IMR-90 (cell line): ENCODE data around the gene TMEM131L. TPM values are rescaled to one million over a fixed set of nuclear protein-coding genes. Genes with fewer than 3 reads are reported as not detected.
A peak's percentile ranks its signal among the peaks of the same experiment; 100 is the strongest.

Source experiments
- ATAC-seq: fragments of 200-7000 bp; cut with Tn5 transposase; 2 replicates; pipeline ENCODE4 v1.9.1; 2020; ENCODE audit warnings: low read depth, mild to moderate bottlenecking, moderate library complexity
- BruUV-seq: library from RNA; stranded (reverse); fragments of 400-500 nt; replicated peaks from 2 replicates; lab custom pipeline; 2021; lab: Mats Ljungman, UMichigan
- CTCF ChIA-PET: fragments of 300-600 bp; formaldehyde crosslinking; extraction: SDS; loops from one replicate; lab custom pipeline; 2021; ENCODE audit warnings: antibody characterized with exemption; lab: Yijun Ruan, JAX
- POLR2A ChIA-PET: fragments of 300-600 bp; sonication (Branson Sonifier 250); formaldehyde crosslinking; loops from one replicate; lab custom pipeline; 2022; ENCODE audit warnings: antibody characterized with exemption; ENCODE audit not compliant: unreplicated experiment; lab: Charles Lee
- DNase-seq: peaks from one replicate; pipeline ENCODE4 v3.0.0; 2013
- H2AFZ ChIP-seq: replicated peaks from 2 replicates; pipeline ENCODE3; 2013; ENCODE audit warnings: low read length, mild to moderate bottlenecking; ENCODE audit not compliant: poor library complexity
- H2AK5ac ChIP-seq: 2 replicates; pipeline ENCODE4 v1.6.1; 2013; ENCODE audit warnings: low read depth, low read length, inconsistent platforms
- H2AK9ac ChIP-seq: replicated peaks from 2 replicates; pipeline ENCODE3; 2013; ENCODE audit warnings: mild to moderate bottlenecking, low read depth, low read length, moderate library complexity; ENCODE audit not compliant: poor library complexity
- H2BK120ac ChIP-seq: 2 replicates; pipeline ENCODE4 v1.6.1; 2013; ENCODE audit warnings: low read depth, low read length, inconsistent platforms
- H2BK15ac ChIP-seq: 3 replicates; pipeline ENCODE4 v1.6.1; 2013; ENCODE audit warnings: low read depth, low read length, inconsistent platforms
- H2BK20ac ChIP-seq: 2 replicates; pipeline ENCODE4 v1.6.1; 2013; ENCODE audit warnings: low read depth, mild to moderate bottlenecking, inconsistent platforms, low read length, moderate library complexity
- H2BK5ac ChIP-seq: 2 replicates; pipeline ENCODE4 v1.6.1; 2013; ENCODE audit warnings: mild to moderate bottlenecking, low read depth, low read length, inconsistent platforms; ENCODE audit not compliant: poor library complexity, severe bottlenecking
- H3K14ac ChIP-seq: replicated peaks from 2 replicates; pipeline ENCODE4 v1.6.1; 2013; ENCODE audit warnings: low read depth, low read length, inconsistent platforms
- H3K18ac ChIP-seq: 2 replicates; pipeline ENCODE4 v1.6.1; 2013; ENCODE audit warnings: low read depth, low read length, control low read depth
- H3K23ac ChIP-seq: 2 replicates; pipeline ENCODE4 v1.6.1; 2013; ENCODE audit warnings: low read depth, low read length, inconsistent platforms
- H3K27ac ChIP-seq: 2 replicates; pipeline ENCODE4 v1.5.1; 2013; ENCODE audit warnings: mild to moderate bottlenecking, control low read depth, low read length; ENCODE audit not compliant: insufficient read depth
- H3K27me3 ChIP-seq: 2 replicates; pipeline ENCODE4 v1.6.1; 2013; ENCODE audit warnings: low read length; ENCODE audit not compliant: control insufficient read depth, insufficient read depth
- H3K36me3 ChIP-seq: 2 replicates; pipeline ENCODE4 v1.6.1; 2013; ENCODE audit warnings: low read length, mixed read lengths; ENCODE audit not compliant: control insufficient read depth, insufficient read depth
- H3K4ac ChIP-seq: 2 replicates; pipeline ENCODE4 v1.6.1; 2013; ENCODE audit warnings: low read depth, low read length, inconsistent platforms
- H3K4me1 ChIP-seq: 2 replicates; pipeline ENCODE4 v1.6.1; 2013; ENCODE audit warnings: low read length, mixed read lengths; ENCODE audit not compliant: control insufficient read depth, insufficient read depth
- H3K4me2 ChIP-seq: 2 replicates; pipeline ENCODE4 v1.6.1; 2013; ENCODE audit warnings: low read depth, mild to moderate bottlenecking, control low read depth, low read length, moderate library complexity
- H3K4me3 ChIP-seq: 2 replicates; pipeline ENCODE4 v1.5.1; 2013; ENCODE audit warnings: low read depth, mild to moderate bottlenecking, control low read depth, low read length, moderate library complexity; ENCODE audit not compliant: insufficient read depth
- H3K56ac ChIP-seq: 2 replicates; pipeline ENCODE4 v1.6.1; 2013; ENCODE audit warnings: low read length, inconsistent platforms; ENCODE audit not compliant: insufficient read depth; ENCODE audit errors: extremely low read depth
- H3K79me1 ChIP-seq, 2 experiments: 2 replicates each; pipeline ENCODE4 v1.6.1; 2013; ENCODE audit warnings: low read length in 2 of 2, inconsistent platforms in 1 of 2, low read depth in 1 of 2
- H3K9ac ChIP-seq: 2 replicates; pipeline ENCODE4 v1.6.1; 2013; ENCODE audit warnings: low read depth, low read length, control low read depth
- H3K9me1 ChIP-seq: 2 replicates; pipeline ENCODE4 v1.6.1; 2013; ENCODE audit warnings: low read length, inconsistent platforms; ENCODE audit not compliant: insufficient read depth
- H3K9me3 ChIP-seq: 2 replicates; pipeline ENCODE4 v1.6.1; 2013; ENCODE audit warnings: low read length; ENCODE audit not compliant: control insufficient read depth, insufficient read depth
- H4K20me1 ChIP-seq: 2 replicates; pipeline ENCODE4 v1.6.1; 2013; ENCODE audit warnings: low read length, inconsistent platforms; ENCODE audit not compliant: insufficient read depth
- H4K5ac ChIP-seq: 2 replicates; pipeline ENCODE4 v1.6.1; 2013; ENCODE audit warnings: mild to moderate bottlenecking, low read depth, low read length, control low read depth
- H4K8ac ChIP-seq, 2 experiments: 2 replicates each; pipeline ENCODE4 v1.6.1; 2013; ENCODE audit warnings: low read depth in 2 of 2, low read length in 2 of 2, control low read depth in 1 of 2, inconsistent platforms in 1 of 2
- H4K91ac ChIP-seq: 2 replicates; pipeline ENCODE4 v1.6.1; 2013; ENCODE audit warnings: low read depth, low read length, inconsistent platforms; ENCODE audit not compliant: insufficient read depth
- POLR2A ChIP-seq: IDR thresholded peaks from 2 replicates; pipeline ENCODE4 v1.6.1; 2012; ENCODE audit warnings: mild to moderate bottlenecking, low read depth, low read length
- WGBS, 2 experiments: methylation state at CpG; one replicate each; pipeline versions ENCODE4 v1.1.5 to v1.1.7; 2013; ENCODE audit warnings: missing lambda C conversion rate in 2 of 2; ENCODE audit not compliant: insufficient read length in 1 of 2; ENCODE audit errors: extremely low coverage in 2 of 2; 5-methylcytosine and 5-hydroxymethylcytosine counted together
- dilution Hi-C: fragments of 300-500 bp; cut with HindIII; formaldehyde crosslinking; loops from one replicate; pipeline ENCODE4 v1.14.3; 2018; ENCODE audit warnings: low sequenced_read_pairs; ENCODE audit not compliant: unreplicated experiment
- in situ Hi-C: fragments of 300-500 bp; cut with MboI; formaldehyde crosslinking; loops from 3 replicates; pipeline ENCODE4 v1.14.3; 2019; ENCODE audit warnings: low sequenced_read_pairs, inconsistent platforms, mixed read lengths
- intact Hi-C: fragments of 100-400 bp; cut with micrococcal nuclease; formaldehyde crosslinking; loops from 2 replicates; pipeline ENCODE4 v1.10.0; 2022
- polyA plus RNA-seq, 3 experiments: library from polyadenylated mRNA; depleted of rRNA; stranded (reverse); fragments of >200 nt; gene quantifications; 2 replicates each; pipeline ENCODE4 v1.2.3, GENCODE V29; 2012; ENCODE audit warnings: low replicate concordance in 1 of 3
- total RNA-seq: library from RNA; depleted of rRNA; stranded (reverse); fragments of >200 nt; gene quantifications from 2 replicates; pipeline ENCODE4 v1.2.3, GENCODE V29; 2012
- TF ChIP-seq, protein P1 (sequence below): fragments of 150-350 bp; IDR thresholded peaks from 2 replicates; pipeline ENCODE4 v1.6.1; 2016; ENCODE audit warnings: low read depth, mild to moderate bottlenecking, low read length, moderate library complexity, borderline replicate concordance

TMEM131L gene
- total and polyA plus RNA-seq, 2 of the 4 experiments (the other 2 are of a cell fraction), result 8.4 to 23.8 TPM

DNA sequence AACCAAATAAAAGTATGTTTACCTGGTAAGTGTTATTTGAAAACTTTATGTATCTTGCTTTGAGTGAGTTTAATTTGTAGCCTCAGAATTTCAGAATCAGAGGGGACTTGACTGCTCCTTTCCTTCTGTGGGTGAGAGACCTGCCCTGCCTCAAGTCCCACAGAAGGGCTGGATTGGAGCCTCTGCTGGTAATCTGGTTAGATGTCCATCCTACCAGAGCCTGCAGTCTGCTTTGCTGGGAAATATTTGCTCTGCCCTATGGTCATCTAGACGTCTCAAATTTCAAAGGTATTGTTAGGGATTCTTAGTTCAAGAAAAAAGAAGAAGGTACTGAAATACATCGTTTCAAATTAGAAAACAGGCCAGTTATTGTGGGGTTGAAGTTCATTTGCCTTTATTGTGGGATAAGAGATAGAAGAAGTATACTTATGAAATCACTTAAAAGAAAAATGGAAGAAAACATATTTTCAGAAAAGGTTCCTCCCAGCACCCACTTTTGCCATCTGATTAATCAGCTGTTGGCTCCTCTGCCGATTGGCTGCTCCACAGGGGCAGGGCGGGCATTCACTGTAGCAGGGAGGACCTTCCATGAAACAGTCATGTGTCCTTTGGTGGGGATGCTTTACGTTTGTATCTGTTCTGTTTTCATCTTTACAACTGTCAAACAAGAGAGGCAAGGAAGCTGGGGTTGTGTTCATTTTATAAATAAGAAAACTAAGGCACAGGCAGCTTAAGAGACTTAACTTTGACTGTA lies 144.6 kb downstream of the TMEM131L start:
- POLR2A ChIA-PET, result no interaction called here

More for the DNA sequence above, 144.6 kb downstream of the TMEM131L start:
- Histone ChIP-seq H3K9me1 (no peaks in the 10 kb centered on the region; the same call in 1 of the 2 replicates), H3K4me2 (no peak overlapping the region), H3K27me3 (no peaks in the 10 kb centered on the region), H2BK5ac (no peak overlapping the region), H3K79me1 (no peaks in the 10 kb centered on the region), H3K9ac (no peak overlapping the region), H4K8ac (no peak overlapping the region), H4K5ac (no peak overlapping the region), H3K36me3 (peaks cover 5% of the 10 kb centered on the region; the same call in 1 of the 2 replicates), H4K20me1 (no peaks in the 10 kb centered on the region), H3K9me3 (no peaks in the 10 kb centered on the region), H3K56ac (no peak overlapping the region), H2AK5ac (no peak overlapping the region), H3K14ac (no peak overlapping the region), H3K23ac (no peak overlapping the region), H2AK9ac (no peak overlapping the region), H3K27ac (no peak overlapping the region), H2BK120ac (0 out of 2 replicates have a peak overlapping the region, but pooled peaks have one; percentile 24), H4K91ac (no peak overlapping the region), H2AFZ (no peak overlapping the region), H3K18ac (no peak overlapping the region), H3K4me1 (no peaks in the 10 kb centered on the region), H3K4me3 (no peak overlapping the region), H2BK15ac (no peak overlapping the region), H3K4ac (no peak overlapping the region), H2BK20ac (no peak overlapping the region; the same call in 1 of the 2 replicates)
- no TSS peak for BruUV-seq
- no peak for DNase-seq
- TF ChIP-seq POLR2A, result no peak
- TF ChIP-seq, protein P1, sequence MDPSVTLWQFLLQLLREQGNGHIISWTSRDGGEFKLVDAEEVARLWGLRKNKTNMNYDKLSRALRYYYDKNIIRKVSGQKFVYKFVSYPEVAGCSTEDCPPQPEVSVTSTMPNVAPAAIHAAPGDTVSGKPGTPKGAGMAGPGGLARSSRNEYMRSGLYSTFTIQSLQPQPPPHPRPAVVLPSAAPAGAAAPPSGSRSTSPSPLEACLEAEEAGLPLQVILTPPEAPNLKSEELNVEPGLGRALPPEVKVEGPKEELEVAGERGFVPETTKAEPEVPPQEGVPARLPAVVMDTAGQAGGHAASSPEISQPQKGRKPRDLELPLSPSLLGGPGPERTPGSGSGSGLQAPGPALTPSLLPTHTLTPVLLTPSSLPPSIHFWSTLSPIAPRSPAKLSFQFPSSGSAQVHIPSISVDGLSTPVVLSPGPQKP, result no peak
- intact Hi-C loops (no loop called here), in situ Hi-C loops (no loop called here), dilution Hi-C loops (no loop called here)
- no CpG with 5 or more reads among the region's 5 CpGs for whole genome bisulfite sequencing, 2 experiments
- ATAC-seq, result peak; percentile 32; the same call in 1 of the 2 replicates
- CTCF ChIA-PET, result no interaction called here
